ENCODE data around the gene NAV2. TPM values are rescaled to one million over a fixed set of nuclear protein-coding genes. Genes with fewer than 3 reads are reported as not detected.

The NAV2 gene
- total RNA-seq, 1 donor from 2014 or later = 0.39 TPM

DNA sequence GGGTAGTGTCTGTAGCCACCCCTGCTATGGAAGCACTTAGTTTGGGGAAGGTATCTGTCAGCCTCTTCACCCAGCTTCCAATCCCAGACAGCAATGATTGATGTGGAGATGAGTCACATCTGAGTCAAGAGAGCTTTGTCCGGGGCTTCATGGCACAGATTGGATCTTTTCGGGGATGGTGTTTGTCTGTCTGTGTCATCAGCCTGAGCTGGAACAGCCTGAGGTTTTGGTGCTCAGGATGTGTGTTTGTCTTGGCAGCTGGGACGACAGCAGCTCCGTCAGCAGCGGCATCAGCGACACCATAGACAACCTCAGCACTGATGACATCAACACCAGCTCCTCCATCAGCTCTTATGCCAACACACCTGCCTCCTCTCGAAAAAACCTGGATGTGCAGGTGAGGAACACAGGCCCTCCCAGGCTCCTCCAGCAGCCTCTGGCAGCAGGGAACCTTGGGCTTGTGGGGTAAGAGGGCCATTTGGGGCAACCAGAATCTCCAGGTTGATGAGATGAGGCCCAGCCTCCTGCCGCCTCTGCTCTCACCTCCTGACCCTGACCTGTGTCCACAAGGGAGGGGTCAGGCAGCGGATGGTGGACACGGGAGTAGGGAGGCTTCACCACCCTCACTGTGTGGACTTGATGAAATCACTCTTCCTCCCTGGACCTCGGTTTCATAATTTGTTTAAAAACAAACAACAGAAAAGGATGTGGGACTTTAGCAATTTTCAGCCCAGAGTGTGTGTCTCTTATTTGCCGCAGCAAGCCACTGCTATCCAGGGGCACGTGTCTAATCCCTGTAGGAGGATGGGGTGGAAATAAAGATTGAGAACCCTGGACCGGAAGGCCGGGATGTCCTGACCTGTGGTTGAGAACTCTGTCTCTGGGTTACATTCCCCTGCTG lies 323.3 kb downstream of the NAV2 start:
- no peak for DNase-seq (ENCODE audit: low spot score)
- intact Hi-C loops (cut with micrococcal nuclease) = no loop called here
- Mint-ChIP-seq H3K9me3 (no peaks in the 10 kb centered on the region), H3K27ac (no peak overlapping the region), H3K27me3 (ENCODE audit: low read depth) (peaks cover 5% of the 10 kb centered on the region), H3K4me3 (ENCODE audit: low read depth) (no peak overlapping the region), H3K4me1 (ENCODE audit: low read depth) (peaks cover 2% of the 10 kb centered on the region), H3K36me3 (ENCODE audit: low read depth) (no peaks in the 10 kb centered on the region)

GRCh38 chr11:20036626-20037335 lies 324.1 kb downstream of the NAV2 start:
- intact Hi-C loops (cut with micrococcal nuclease) = no loop called here

GRCh38 chr11:20037396-20038153 lies 324.9 kb downstream of the NAV2 start:
- intact Hi-C loops (cut with micrococcal nuclease) = no loop called here
- H3K4me1 Mint-ChIP-seq (ENCODE audit: low read depth) = peaks cover 2% of the 10 kb centered on the region

More at GRCh38 chr11:20036626-20037335, 324.1 kb downstream of the NAV2 start:
- no peak overlapping the region for H3K4me3 Mint-ChIP-seq (ENCODE audit: low read depth)
- H3K4me1 Mint-ChIP-seq (ENCODE audit: low read depth) = peaks cover 2% of the 10 kb centered on the region
- no peak overlapping the region for H3K27ac Mint-ChIP-seq
- no peaks in the 10 kb centered on the region for H3K36me3 Mint-ChIP-seq (ENCODE audit: low read depth)
- no peaks in the 10 kb centered on the region for H3K9me3 Mint-ChIP-seq
- H3K27me3 Mint-ChIP-seq (ENCODE audit: low read depth) = peaks cover 3% of the 10 kb centered on the region
- no peak for DNase-seq (ENCODE audit: low spot score)

DNA sequence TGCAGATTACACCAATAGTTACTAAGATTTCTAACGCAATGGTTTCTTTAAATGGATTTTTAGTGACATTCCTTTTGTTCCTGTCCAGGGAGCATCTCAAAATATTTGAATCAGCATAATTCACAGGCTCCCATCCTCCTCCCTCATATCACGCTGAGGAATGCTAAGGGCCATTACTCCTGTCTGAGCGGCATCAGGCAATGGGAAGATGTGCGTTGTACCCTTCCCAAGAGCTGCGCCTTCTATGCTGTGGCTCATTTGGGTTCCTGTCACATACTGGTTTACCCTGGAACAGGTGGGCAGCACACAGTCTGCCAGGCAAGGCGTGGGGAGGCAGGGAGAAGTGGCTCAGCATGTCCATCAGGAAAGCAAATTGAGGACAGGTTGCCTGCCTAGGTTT lies 325.8 kb downstream of the NAV2 start:
- peaks cover 2% of the 10 kb centered on the region for H3K4me1 Mint-ChIP-seq (ENCODE audit: low read depth)
- peaks cover 3% of the 10 kb centered on the region for H3K27me3 Mint-ChIP-seq (ENCODE audit: low read depth)
- H3K9me3 Mint-ChIP-seq = no peaks in the 10 kb centered on the region
- H3K4me3 Mint-ChIP-seq (ENCODE audit: low read depth) = no peak overlapping the region
- intact Hi-C loops (cut with micrococcal nuclease) = no loop called here
- H3K27ac Mint-ChIP-seq = no peak overlapping the region
- H3K36me3 Mint-ChIP-seq (ENCODE audit: low read depth) = no peaks in the 10 kb centered on the region
- DNase-seq (ENCODE audit: low spot score) = no peak

More at GRCh38 chr11:20037396-20038153, 324.9 kb downstream of the NAV2 start:
- Mint-ChIP-seq H3K9me3 (no peaks in the 10 kb centered on the region), H3K27me3 (ENCODE audit: low read depth) (peaks cover 3% of the 10 kb centered on the region), H3K36me3 (ENCODE audit: low read depth) (no peaks in the 10 kb centered on the region), H3K27ac (no peak overlapping the region), H3K4me3 (ENCODE audit: low read depth) (no peak overlapping the region)
- DNase-seq (ENCODE audit: low spot score) = no peak

DNA sequence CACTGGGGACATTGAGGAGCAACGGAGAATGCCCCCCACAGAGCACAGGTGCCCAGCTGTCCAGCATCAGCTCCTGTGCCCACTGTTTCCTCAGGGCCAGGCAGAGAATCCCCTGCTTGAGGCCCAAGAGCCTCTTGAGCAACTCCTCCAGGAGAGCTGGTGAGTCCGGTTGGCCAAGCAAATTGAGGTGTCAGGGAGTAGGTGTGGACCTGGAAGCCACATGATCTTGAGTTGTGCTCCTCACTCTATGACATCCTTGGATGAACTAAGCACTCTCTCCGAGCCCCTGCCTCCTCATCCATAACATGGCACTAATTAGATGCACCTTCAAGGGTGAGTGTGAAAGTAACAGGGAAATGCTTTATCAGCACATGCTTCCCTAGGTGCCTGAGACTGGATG lies 326.3 kb downstream of the NAV2 start:
- Mint-ChIP-seq H3K36me3 (ENCODE audit: low read depth) (no peaks in the 10 kb centered on the region), H3K27ac (no peak overlapping the region), H3K9me3 (no peaks in the 10 kb centered on the region), H3K4me1 (ENCODE audit: low read depth) (peaks cover 2% of the 10 kb centered on the region), H3K4me3 (ENCODE audit: low read depth) (no peak overlapping the region), H3K27me3 (ENCODE audit: low read depth) (peaks cover 3% of the 10 kb centered on the region)
- intact Hi-C loops (cut with micrococcal nuclease) = no loop called here
- no peak for DNase-seq (ENCODE audit: low spot score)

DNA sequence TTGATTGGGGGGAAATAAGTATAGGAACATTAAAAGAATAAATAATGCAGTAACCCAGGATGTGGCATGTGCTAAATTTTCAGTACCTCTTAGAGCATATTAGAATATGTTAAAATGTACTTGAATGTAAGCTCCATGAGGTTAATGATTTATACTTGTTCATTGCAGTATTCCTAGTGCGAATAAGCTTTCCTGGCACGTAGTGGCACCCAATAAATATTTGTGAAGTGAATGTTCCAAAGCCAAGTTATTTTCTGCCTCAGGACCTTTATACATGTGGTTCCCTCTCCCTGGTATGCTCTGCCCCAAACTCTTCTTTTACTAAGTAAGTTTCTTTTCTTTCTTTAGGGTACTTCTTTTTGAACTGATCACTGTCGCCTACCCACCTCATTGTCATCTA lies 328.9 kb downstream of the NAV2 start:
- intact Hi-C loops (cut with micrococcal nuclease) = no loop called here
- no peak for DNase-seq (ENCODE audit: low spot score)
- Mint-ChIP-seq H3K27ac (no peak overlapping the region), H3K4me3 (ENCODE audit: low read depth) (no peak overlapping the region), H3K36me3 (ENCODE audit: low read depth) (no peaks in the 10 kb centered on the region), H3K9me3 (no peaks in the 10 kb centered on the region), H3K4me1 (ENCODE audit: low read depth) (peaks cover 2% of the 10 kb centered on the region), H3K27me3 (ENCODE audit: low read depth) (peaks cover 3% of the 10 kb centered on the region)

DNA sequence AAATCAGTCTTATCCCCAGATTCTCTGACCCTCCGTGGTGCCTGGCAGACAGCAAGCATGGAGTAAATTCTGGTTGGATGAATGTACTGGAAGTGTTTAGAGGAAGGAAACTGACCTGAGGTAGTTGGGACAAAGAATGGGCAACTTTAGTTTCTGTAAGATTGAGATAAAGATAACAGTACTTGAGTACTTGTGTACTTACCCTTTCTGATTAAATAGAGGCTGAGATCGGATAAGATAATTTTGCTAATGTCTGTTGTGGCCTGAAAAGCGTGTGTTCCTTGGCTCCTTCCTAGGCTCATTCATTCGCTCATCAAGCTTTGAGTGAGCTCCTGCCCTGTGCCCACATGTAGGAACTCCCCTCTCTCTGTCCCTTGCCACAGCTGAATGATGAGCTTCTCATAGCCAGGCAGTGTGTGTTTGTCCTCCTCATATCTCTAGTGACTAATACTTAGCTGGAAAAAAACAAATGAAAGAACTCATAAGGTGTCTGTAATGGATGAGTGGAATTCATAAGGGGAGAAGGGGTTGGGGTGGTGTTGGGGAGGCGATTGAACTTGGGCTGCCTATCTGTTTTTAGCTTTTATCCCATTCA lies 329.5 kb downstream of the NAV2 start:
- Mint-ChIP-seq H3K9me3 (no peaks in the 10 kb centered on the region), H3K4me3 (ENCODE audit: low read depth) (no peak overlapping the region), H3K27me3 (ENCODE audit: low read depth) (peaks cover 3% of the 10 kb centered on the region), H3K27ac (no peak overlapping the region), H3K36me3 (ENCODE audit: low read depth) (no peaks in the 10 kb centered on the region), H3K4me1 (ENCODE audit: low read depth) (peaks cover 1% of the 10 kb centered on the region)
- DNase-seq (ENCODE audit: low spot score) = no peak
- intact Hi-C loops (cut with micrococcal nuclease) = no loop called here

DNA sequence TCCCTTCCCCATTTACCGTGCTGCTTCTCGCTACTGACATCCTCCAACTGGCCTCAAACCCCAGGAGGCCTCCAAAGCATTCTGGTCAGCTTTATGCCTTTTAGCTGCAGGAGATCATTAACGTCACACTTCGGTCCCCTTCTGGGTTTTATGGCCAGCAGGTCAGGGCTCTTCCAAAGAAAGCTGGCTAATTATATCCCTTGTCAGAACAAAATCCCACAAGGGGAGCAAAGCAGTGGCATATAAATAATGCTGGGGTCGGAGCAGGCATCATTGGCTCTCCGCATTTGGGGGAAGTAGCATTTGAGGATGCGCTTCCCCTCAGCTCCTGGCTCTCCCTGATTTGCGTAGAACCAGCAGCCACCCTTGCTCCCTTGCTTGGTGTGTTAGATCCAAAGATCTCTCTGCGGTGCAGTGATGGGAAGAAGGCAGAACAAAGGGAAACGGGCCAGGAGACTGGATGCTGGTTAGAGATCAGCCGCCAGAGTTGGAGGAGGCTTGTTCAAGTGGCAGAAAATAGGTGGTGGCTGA lies 330.2 kb downstream of the NAV2 start:
- no peak overlapping the region for H3K27ac Mint-ChIP-seq
- H3K4me1 Mint-ChIP-seq (ENCODE audit: low read depth) = no peaks in the 10 kb centered on the region
- H3K9me3 Mint-ChIP-seq = no peaks in the 10 kb centered on the region
- no peaks in the 10 kb centered on the region for H3K36me3 Mint-ChIP-seq (ENCODE audit: low read depth)
- H3K4me3 Mint-ChIP-seq (ENCODE audit: low read depth) = no peak overlapping the region
- DNase-seq (ENCODE audit: low spot score) = no peak
- intact Hi-C loops (cut with micrococcal nuclease) = no loop called here
- H3K27me3 Mint-ChIP-seq (ENCODE audit: low read depth) = peaks cover 2% of the 10 kb centered on the region

GRCh38 chr11:20043992-20044391 lies 331.4 kb downstream of the NAV2 start:
- no peak overlapping the region for H3K27ac Mint-ChIP-seq
- H3K4me1 Mint-ChIP-seq (ENCODE audit: low read depth) = no peaks in the 10 kb centered on the region
- H3K9me3 Mint-ChIP-seq = no peaks in the 10 kb centered on the region
- intact Hi-C loops (cut with micrococcal nuclease) = no loop called here
- no peaks in the 10 kb centered on the region for H3K36me3 Mint-ChIP-seq (ENCODE audit: low read depth)
- peaks cover 2% of the 10 kb centered on the region for H3K27me3 Mint-ChIP-seq (ENCODE audit: low read depth)
- no peak overlapping the region for H3K4me3 Mint-ChIP-seq (ENCODE audit: low read depth)
- DNase-seq (ENCODE audit: low spot score) = no peak

DNA sequence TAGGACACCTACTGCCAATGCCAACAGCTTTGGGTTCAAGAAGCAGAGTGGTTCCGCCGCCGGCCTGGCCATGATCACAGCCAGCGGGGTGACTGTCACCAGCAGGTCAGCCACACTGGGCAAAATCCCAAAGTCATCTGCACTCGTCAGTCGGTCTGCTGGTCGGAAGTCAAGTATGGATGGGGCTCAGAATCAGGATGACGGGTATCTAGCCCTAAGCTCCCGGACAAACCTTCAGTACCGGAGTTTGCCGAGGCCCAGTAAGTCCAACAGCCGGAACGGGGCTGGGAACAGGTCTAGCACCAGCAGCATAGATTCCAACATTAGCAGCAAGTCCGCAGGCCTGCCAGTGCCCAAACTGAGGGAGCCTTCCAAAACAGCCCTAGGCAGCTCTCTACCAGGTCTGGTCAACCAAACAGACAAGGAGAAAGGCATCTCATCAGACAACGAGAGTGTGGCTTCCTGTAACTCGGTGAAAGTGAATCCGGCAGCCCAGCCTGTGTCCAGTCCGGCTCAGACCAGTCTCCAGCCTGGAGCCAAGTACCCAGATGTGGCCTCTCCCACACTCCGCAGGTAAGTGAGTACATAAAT lies 332.6 kb downstream of the NAV2 start:
- Mint-ChIP-seq H3K27ac (no peak overlapping the region), H3K9me3 (no peaks in the 10 kb centered on the region), H3K4me1 (ENCODE audit: low read depth) (no peaks in the 10 kb centered on the region), H3K4me3 (ENCODE audit: low read depth) (no peak overlapping the region), H3K36me3 (ENCODE audit: low read depth) (no peaks in the 10 kb centered on the region), H3K27me3 (ENCODE audit: low read depth) (no peaks in the 10 kb centered on the region)
- no peak for DNase-seq (ENCODE audit: low spot score)
- intact Hi-C loops (cut with micrococcal nuclease) = no loop called here

GRCh38 chr11:20046416-20046815 lies 333.8 kb downstream of the NAV2 start:
- H3K9me3 Mint-ChIP-seq = no peaks in the 10 kb centered on the region
- intact Hi-C loops (cut with micrococcal nuclease) = no loop called here
- DNase-seq (ENCODE audit: low spot score) = no peak
- no peaks in the 10 kb centered on the region for H3K36me3 Mint-ChIP-seq (ENCODE audit: low read depth)
- no peaks in the 10 kb centered on the region for H3K4me1 Mint-ChIP-seq (ENCODE audit: low read depth)
- H3K4me3 Mint-ChIP-seq (ENCODE audit: low read depth) = no peak overlapping the region
- H3K27me3 Mint-ChIP-seq (ENCODE audit: low read depth) = no peaks in the 10 kb centered on the region
- H3K27ac Mint-ChIP-seq = no peak overlapping the region
